ENCODE measurements around the gene FOXK2.

DNA sequence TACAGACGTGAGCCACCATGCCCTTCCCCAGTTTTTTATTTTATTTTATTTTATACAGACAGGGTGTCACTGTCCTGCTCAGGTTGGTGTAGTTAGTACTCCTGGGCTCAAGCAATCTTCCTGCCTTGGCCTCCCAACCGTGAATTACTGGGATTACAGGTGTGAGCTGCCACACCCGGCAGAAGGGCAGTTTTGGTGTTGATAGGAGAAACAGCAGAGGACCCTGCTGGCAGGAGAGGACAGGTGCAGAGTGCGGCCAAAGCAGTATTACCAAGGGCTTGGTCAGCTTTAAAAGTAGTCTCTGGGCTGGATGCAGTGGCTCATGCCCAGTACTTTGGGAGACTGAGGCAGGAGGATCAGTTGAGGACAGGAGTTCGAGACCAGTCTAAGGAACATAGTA lies 22.9 kb downstream of the FOXK2 start:
- TF ChIP-seq POLR2A (IDR thresholded peaks at IDR 0.05) (no peak), EP300 (IDR thresholded peaks at IDR 0.05) (no peak)
- TF ChIP-seq, protein P1, sequence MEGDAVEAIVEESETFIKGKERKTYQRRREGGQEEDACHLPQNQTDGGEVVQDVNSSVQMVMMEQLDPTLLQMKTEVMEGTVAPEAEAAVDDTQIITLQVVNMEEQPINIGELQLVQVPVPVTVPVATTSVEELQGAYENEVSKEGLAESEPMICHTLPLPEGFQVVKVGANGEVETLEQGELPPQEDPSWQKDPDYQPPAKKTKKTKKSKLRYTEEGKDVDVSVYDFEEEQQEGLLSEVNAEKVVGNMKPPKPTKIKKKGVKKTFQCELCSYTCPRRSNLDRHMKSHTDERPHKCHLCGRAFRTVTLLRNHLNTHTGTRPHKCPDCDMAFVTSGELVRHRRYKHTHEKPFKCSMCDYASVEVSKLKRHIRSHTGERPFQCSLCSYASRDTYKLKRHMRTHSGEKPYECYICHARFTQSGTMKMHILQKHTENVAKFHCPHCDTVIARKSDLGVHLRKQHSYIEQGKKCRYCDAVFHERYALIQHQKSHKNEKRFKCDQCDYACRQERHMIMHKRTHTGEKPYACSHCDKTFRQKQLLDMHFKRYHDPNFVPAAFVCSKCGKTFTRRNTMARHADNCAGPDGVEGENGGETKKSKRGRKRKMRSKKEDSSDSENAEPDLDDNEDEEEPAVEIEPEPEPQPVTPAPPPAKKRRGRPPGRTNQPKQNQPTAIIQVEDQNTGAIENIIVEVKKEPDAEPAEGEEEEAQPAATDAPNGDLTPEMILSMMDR (IDR thresholded peaks at IDR 0.05) = no peak

Measured in upper lobe of left lung (tissue), 4 donors.